Head of caudate nucleus (tissue), 42 donors: ENCODE data around the gene CASP4.
"Not testable (repeated sequence)": the region's sequence is repeated elsewhere in the genome, so short reads cannot be mapped to it uniquely, and the experiment has no call there.

Source experiments
- DNase-seq, 42 donors: peaks; one replicate each; pipeline versions ENCODE4 v3.0.0 to v3.0.0-alpha.2; 2020 to 2021; ENCODE audit warnings: mixed read lengths in 7 of 42
- intact Hi-C: fragments of 100-400 bp; cut with DNase I; formaldehyde crosslinking; loops from one replicate; pipeline ENCODE4 v1.15.0; 2022

Gene CASP4

DNA sequence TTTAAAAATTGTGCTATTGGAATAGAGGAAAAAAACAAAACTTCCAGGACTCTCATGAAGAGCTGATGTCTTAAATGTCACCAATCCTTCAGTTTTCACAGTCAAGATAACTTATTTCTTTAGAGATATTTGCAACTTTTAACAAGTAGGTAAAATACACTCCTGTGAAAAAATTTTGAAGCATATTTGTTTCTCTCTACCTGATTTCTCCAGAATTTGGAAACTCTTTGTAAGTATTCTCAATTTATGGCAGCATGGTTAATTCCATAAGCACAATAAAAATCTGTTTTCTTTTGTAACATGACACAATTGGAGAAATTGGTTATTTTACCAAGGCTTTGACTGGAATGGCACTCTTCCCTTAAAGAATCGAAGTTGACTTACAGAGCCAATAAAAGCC, 4.1 kb downstream of the CASP4 start:
- intact Hi-C loops, result no loop called here
- DNase-seq, result no peak

DNA sequence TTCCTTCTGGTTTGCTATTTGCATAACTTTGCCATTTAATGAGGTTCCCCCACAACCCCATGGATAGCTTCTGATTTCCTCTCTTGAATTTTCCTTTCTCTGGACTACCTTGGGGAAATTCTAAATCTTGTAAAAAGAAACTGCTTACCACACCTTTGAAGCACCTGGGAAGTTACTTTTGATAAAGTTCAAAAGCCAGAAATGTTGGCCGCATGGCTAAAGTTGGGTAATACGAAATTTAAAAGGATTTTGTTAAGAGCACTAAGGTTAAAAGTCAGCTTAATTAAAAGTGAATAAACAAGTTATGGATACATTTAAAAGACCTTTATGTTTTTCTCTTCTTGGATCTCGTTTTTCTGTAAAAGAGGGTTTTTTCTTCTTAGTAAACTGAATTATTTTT, 5.5 kb downstream of the CASP4 start:
- DNase-seq, result no peak
- intact Hi-C loops, result no loop called here

DNA sequence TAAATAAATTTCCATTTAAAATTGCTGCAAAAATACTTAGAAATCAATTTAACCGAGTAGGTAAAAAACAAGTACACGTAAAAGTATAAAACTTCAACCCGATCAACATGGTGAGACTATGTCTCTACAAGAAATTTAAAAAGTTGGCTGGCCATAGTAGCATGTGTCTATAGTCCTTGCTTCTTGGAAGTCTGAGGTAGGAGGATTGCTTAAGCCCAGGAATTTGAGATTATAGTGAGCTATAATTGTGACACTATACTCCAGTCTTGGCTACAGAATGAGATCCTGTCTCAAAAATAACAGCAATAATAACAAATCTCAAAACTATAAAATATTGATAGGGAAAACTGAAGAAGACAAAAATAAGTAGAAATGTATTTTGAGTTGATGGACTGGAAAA, 11.1 kb downstream of the CASP4 start:
- DNase-seq, result no peak
- intact Hi-C loops, result no loop called here

DNA sequence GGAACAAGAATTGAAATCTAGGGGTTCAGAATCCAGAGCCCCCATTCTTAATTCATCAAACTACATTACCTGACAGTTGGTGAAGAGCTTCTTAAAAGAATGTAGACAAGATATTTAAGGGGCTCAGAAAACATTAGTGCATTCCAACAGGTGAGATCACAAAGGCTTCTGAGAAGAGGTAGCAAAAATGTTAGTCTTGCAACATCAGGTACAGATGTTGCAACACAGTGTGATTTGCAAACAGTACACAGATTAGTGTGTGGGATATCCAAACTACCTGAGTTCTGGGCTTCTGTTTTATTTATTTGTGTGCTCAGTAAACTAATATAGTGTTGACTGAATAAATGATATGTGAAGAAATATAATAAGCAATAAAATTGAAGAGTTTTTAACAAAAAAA, 11.8 kb downstream of the CASP4 start:
- DNase-seq, result no peak
- intact Hi-C loops, result no loop called here

DNA sequence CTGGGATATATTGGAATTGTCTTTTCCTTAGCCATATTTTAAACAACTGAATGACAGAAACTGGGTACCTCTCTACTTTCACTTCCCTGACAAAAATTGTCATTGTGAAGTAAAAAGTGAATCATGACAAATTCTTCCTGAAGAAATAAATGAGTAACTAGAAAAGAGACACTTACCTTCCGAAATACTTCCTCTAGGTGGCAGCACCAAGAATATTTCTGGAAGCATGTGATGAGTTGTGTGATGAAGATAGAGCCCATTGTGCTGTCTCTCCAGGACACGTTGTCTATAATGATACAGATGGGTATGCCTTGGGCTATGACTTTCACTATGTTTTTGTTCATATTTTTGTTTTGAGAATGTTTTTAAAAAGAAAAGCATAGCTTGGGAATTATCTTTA, 21.5 kb downstream of the CASP4 start:
- DNase-seq, result peak in 6 of 42 donors; percentile 2 to 23 (median 10)
- intact Hi-C loops, result no loop called here

DNA sequence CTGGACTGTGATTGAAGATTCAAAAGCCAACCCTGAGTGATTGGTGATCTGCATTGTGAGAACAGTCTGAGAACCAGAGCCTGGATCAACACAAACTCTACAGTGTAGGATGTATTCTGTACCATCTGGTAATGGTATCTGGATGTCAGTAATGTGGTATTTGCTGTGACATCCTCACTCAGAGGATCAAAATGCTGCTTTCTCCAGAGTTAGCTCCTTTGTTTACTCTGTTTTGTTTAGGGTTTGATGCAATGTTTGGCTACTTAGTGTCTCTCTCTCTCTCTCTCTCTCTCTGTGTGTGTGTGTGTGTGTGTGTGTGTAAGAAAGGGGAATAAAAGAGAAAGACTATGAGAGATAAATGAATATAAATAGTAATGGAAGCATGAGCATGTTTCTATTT, 24.3 kb downstream of the CASP4 start:
- DNase-seq, result no peak
- intact Hi-C loops, result no loop called here

DNA sequence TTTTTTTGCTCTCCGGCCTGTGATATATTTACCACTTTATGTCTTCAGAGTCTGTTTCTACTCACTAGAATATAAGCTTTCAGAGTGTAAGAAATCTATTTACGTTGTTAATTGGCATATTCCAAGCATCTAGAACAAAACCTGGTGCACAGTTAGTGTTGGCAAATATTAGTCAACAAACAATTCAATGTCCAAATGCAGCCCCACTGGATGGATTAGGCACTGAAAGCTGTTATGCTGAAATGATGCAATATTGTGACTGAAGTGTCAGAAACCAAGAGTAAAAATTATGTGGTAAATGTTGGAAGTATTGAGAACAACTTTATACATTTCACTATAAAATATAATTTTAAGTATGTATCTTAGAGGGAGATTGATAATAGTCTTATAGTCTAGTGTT, 24.8 kb downstream of the CASP4 start:
- DNase-seq, result no peak
- intact Hi-C loops, result no loop called here

DNA sequence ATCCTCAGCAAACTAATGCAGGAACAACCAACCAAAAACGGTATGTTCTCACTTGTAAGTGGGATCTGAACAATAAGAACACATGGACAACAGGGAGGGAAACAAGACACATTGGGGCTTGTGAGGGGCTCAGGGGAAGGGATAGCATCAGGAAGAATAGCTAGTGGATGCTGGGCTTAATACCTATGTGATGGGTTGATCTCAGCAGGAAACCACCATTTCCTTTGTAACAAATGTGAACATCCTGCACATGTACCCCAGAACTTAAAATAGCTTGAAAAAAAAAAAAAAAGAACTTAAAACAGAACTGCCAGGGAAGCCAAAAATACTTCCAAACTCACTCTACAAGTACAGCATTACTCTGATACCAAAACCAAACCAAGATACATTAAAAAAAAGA, 33.8 kb downstream of the CASP4 start:
- intact Hi-C loops, result no loop called here
- no peak for DNase-seq

DNA sequence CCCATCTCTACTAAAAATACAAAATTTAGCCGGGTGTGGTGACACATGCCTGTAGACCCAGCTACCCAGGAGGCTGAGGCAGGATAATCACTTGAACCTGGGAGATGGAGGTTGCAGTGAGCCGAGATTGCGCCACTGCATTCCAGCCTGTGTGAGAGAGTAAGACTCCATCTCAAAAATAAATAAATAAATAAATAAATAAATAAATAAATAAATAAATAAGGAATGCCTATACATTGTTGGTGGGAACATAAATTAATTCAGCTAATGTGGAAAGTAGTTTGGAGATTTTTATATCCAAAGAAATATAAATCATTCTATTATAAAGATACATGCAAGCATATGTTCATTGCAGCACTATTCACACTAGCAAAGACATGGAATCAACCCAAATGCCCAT, 34.3 kb downstream of the CASP4 start:
- DNase-seq, intact Hi-C loops: not testable (repeated sequence)

DNA sequence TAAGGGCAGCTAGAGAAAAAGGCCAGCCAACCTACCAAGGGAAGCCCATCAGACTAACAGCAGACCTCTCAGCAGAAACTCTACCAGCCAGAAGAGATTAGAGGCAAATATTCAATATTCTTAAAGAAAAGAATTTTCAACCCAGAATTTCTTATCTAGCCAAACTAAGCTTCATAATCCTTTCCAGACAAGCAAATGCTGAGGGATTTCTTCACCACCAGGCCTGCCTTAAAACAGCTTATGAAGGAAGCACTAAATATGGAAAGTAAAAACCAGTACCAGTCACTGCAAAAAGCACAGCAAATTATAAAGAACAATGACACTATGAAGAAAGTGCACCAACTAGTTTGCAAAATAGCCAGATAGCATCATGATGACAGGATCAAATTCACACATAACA, 39.6 kb downstream of the CASP4 start:
- DNase-seq, result no peak
- intact Hi-C loops, result no loop called here

DNA sequence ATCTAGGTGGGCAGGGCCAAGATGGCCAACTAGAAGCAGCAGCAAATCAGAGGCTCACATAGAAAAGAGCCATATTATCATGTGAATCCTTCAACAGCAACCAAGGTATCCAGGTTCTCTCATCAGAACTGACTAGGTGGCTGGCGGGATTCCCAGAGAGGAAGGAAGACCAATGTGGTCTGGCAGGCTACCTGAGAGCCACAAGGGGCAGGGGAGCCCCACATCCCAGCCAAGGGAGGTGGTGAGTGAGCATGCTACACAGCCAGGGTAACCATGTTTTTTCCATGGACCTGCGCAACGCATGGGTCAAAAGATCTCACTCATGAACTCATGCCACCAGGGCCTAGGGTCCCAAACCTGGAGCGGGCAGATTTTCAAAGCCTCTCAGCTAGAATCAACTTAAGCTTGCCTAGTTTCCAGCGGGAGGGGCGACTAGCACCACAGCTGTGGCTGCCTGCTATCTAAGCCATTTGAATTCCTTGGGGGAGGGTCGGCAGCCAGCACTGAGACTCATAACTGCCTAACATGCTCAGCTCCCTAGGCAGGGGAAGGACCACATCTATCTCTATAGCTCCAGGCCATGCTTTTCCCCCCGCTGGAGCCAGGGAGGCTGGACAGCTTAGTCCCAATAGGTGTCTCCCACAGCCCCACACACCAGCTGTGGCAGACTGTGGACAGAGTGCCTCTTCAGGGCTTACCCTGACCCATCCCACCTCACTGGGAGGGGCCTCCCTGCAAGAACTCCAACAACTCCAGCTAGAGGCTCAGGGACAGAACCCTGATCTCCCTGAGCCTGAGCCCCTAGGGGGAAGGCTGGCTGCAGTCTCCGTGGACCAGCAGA, 41.4 kb downstream of the CASP4 start:
- DNase-seq, result no peak
- intact Hi-C loops, result no loop called here

DNA sequence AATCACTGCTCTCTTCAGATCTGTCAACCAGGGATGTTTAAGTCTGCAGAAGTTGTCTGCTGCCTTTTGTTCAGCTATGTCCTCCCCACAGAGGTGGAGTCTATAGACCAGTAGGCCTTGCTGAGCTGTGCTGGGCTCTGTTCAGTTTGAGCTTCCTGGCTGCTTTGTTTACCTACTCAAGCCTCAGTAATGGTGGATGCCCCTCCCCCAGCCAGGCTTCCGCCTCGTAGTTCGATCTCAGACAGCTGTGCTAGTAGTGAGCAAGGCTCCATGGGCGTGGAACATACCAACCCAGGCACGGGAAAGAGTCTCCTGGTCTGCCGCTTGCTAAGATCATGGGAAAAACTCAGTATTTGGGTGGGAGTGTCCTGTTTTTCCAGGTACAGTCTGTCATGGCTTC, 42.5 kb downstream of the CASP4 start:
- intact Hi-C loops, result no loop called here
- DNase-seq, result no peak

DNA sequence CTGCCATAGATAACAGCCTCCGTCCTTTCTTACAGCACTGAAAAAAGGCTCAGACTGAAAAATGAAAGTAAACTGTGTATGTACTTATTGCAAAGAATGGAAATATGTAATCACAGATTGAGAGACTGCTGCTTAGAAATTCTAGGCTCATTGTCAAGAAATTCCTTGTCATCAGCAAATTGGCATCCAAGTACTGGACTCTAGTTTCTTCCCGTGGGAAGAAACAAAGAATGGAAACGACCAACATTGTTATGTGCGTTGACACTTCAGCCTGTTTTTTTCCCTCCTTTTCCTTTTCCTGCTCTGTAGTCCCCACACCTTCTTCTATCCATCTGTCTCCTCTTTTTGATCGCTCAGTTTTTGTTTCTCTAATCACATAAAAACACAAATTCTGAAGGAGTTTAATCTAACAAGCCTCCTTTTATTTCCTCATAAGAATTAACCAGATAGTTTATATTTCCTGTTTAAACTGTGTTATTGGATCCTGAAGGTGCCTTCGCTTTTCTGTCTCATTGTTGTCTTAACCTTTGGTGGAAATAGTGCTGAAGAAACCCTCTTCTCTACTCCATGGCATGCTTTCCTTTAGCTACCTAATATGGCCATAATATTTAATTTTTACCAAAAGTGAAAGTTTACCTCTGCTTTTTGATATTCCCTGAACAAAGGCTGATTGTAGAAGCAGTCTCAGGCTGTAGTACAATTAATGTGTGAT, 50.1 kb downstream of the CASP4 start:
- DNase-seq, result no peak
- intact Hi-C loops, result no loop called here

DNA sequence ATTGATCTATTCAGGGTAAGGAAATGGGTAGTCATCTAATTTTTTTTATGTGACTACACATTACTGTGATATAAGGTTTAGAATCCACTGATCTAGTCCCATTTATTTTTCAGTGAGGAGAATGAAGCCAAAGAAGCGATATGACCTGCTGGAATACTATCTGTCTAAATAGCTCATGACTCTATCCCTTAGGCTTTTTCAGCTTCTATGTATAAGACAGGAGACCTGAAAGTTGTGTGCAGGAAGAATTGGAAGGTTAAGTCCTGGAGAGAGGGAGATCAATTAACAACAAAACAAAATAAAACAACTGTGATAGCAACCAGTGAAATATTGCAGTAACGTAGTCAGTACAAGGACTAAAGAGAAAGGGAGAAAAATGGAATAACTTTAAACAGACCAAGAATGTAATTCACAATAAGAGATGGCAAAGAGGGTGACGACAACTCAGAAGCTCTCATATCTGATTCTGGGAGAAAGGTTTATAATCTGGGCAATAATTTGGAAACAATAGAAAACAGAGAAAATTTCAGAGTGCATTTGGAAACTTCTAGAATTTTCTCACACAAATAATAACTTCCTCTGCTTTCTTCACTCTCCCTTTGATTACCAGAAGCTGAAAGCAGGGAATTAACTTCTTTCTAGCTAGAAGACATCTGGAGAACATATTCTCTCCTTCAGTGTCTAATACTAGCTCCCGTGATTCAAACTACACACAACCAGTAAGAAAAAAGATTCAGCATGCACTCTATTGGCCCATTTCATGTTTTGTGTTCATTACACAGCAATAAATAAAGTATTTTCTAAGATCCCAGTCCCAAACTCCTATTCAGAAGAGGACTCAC, 50.9 kb downstream of the CASP4 start:
- intact Hi-C loops, result no loop called here
- DNase-seq, result no peak

DNA sequence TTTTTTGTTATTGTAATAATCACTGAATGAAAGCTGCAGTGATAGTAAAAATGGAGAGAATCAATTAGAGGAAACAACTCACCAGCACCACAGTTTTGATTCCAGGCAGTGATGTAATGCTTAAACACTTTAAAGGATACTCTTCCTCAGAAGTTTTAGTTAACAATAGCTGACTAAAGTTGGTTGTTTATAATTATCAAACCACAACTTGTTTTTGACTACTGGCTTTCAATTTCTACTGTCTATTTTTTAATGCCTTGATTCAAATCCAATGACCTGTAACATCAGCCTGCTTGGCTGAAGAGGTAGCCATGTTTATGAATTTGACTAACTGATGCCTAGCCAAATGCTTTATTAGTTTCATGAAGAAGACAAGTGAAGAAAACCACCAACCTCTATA, 51.9 kb downstream of the CASP4 start:
- no peak for DNase-seq

DNA sequence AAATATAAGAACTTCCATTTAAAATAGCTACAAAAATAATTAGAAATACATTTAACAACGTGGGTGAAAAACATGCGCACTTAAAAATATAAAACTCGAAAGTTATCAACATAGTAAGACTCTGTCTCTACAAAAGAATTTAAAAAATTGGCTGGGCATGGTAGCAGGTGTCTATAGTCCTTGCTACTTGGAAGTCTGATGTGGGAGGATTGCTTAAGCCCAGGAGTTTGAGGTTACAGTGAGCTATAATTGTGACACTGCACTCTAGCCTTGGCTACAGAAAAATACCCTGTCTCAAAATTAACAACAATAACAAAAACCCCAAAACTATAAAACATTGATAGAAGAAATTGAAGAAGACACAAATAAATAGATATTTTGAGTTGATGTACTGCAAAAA, 56.3 kb downstream of the CASP4 start:
- no peak for DNase-seq
- intact Hi-C loops, result no loop called here

More for the DNA sequence above, 51.9 kb downstream of the CASP4 start:
- intact Hi-C loops, result no loop called here

DNA sequence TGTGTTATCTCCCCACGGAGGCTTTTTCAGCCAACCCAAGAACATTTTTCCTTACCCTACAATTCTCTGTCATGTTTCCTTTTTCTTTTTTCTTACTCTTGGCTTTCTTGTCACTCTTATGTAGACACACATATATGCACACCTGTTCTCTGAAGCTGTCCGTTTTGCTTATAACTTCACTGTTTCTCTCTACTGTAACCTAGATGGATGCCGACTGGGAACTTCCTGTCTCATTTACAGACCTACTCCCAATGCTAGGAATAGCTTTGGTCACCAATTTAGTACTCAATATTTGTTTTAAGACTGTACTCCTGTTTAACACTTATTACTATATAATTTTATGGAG, 60.2 kb downstream of the CASP4 start:
- no peak for DNase-seq
- intact Hi-C loops, result no loop called here

DNA sequence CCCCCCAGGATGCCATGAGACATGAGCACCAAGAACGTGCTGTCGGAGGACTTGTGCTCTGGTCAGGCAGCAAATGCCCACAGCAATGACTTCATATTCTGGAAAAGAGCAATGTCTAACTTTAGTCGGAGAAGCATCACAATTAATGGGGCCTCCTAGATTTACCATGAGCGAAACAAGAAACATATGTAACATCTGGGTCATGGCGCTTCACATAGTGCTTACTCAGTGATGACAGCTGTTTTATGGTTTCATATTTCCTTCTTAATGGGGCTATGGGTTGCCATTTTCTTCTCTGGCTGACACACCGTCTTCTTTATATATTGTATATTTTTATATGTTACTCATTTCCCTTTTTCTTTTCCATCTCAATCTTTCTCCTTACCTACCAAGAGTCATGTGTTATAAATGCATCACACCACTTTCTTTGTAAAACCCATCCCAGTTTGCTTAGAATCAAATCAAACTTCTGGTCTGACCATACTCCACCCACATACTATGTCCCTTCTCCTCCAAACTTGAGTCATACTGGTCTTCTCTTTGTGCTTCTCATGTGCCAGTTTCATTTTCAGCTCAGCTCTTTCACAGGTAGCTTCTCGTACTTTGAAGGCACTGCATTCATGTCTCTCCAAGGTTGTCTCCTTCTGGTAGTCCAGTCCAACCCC, 60.7 kb downstream of the CASP4 start:
- intact Hi-C loops, result no loop called here
- DNase-seq, result no peak

DNA sequence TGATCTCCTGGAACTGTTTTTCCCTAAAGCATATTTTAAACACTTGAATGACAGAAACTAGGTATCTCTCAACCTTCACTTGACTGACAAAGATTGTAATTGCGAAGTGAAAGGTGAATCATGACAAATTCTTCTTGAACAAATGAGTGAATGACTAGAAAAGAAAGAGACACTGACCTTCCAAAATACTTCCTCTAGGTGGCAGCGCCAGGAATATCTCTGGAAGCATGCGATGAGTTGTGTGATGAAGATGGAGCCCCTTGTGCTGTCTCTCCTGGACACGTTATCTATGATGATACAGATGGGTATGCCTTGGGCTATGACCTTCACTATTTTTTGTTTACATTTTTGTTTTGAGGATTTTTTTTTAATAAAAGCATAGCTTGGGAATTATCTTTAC, 63.1 kb downstream of the CASP4 start:
- intact Hi-C loops, result no loop called here
- DNase-seq, result no peak

DNA sequence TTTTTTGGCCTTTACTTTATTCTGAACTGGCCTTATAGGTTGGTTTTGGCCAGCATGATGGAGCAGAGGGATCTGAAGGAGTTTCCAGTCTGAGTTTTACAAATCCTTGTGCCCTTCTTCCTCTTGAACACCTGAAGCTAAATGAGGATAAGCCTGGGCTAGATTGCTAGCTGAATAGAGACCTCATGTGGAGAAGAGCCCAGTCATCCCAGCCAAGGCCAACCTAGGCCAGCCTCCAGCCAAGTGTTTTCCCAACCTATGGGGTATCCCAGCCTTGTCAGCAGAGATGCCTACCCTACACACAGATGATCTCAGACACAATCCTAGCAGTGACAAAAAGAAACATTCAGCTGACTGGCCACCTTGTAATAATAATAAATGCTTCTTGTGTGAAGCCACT, 69.1 kb downstream of the CASP4 start:
- intact Hi-C loops, result no loop called here
- DNase-seq, result no peak
